Endothelial cell of umbilical vein (primary cell): ENCODE measurements around the gene CNTROB. TPM values are rescaled to one million over a fixed set of nuclear protein-coding genes. Genes with fewer than 3 reads are reported as not detected.

Source experiments
- BruUV-seq: library from RNA; stranded (reverse); fragments of 400-500 nt; replicated peaks from 2 replicates; lab custom pipeline; 2021; lab: Mats Ljungman, UMichigan
- CTCF ChIA-PET: fragments of 300-600, 350-600 bp; sonication (Branson Sonifier 250); formaldehyde crosslinking; loops from one replicate; lab custom pipeline; 2021; ENCODE audit warnings: antibody characterized with exemption, inconsistent platforms; lab: Charles Lee
- POLR2A ChIA-PET: fragments of 300-600, 350-600 bp; sonication (Branson Sonifier 250); formaldehyde crosslinking; loops from one replicate; lab custom pipeline; 2021; ENCODE audit warnings: antibody characterized with exemption, inconsistent platforms; lab: Charles Lee
- DNase-seq: peaks from one replicate; pipeline ENCODE4 v3.0.0-alpha.2; 2011; ENCODE audit warnings: low read depth, low spot score
- FAIRE-seq: peaks from 2 replicates; lab custom pipeline; 2011; peaks lifted over from hg19 to GRCh38; lab: Jason Lieb, UNC
- H2AFZ ChIP-seq: 2 replicates; pipeline ENCODE4 v1.6.0; 2012; ENCODE audit warnings: low read depth, low read length, control low read depth, inconsistent platforms
- H3K27ac ChIP-seq: 2 replicates; pipeline ENCODE4 v1.5.1; 2011; ENCODE audit warnings: low read depth, mild to moderate bottlenecking, control low read depth, low read length, moderate library complexity; ENCODE audit not compliant: insufficient read depth
- H3K27me3 ChIP-seq, 2 experiments: 2 replicates each; pipeline versions ENCODE4 v1.6.0 to v1.6.1; 2011; ENCODE audit warnings: low read length in 2 of 2, mixed read lengths in 1 of 2; ENCODE audit not compliant: control insufficient read depth in 2 of 2, insufficient read depth in 2 of 2
- H3K36me3 ChIP-seq, 2 experiments: 2 replicates in 1 of 2; 3 replicates in 1 of 2; pipeline ENCODE4 v1.5.1; 2011; ENCODE audit warnings: low read length in 2 of 2, mild to moderate bottlenecking in 1 of 2, moderate library complexity in 1 of 2; ENCODE audit not compliant: control insufficient read depth in 2 of 2, insufficient read depth in 2 of 2; ENCODE audit errors: extremely low read depth in 1 of 2
- H3K4me1 ChIP-seq: 3 replicates; pipeline ENCODE4 v1.5.1; 2011; ENCODE audit warnings: mild to moderate bottlenecking, low read length; ENCODE audit not compliant: control insufficient read depth, insufficient read depth; ENCODE audit errors: extremely low read depth
- H3K4me2 ChIP-seq: 2 replicates; pipeline ENCODE4 v1.6.1; 2011; ENCODE audit warnings: low read length, control low read depth, mixed read lengths; ENCODE audit not compliant: insufficient read depth
- H3K4me3 ChIP-seq, 3 experiments: fragments of 200-600 bp in 1 of 3; sonication (generic), shearing (Covaris generic) in 1 of 3; replicated peaks in 1 of 3; 2 replicates each; pipeline ENCODE4 v1.5.1; 2011 to 2016; ENCODE audit warnings: control low read depth in 3 of 3, low read length in 3 of 3, mild to moderate bottlenecking in 2 of 3, inconsistent platforms in 1 of 3, low read depth in 1 of 3, moderate library complexity in 1 of 3; ENCODE audit not compliant: insufficient read depth in 1 of 3
- H3K79me2 ChIP-seq: 2 replicates; pipeline ENCODE4 v1.6.0; 2012; ENCODE audit warnings: low read length, inconsistent platforms; ENCODE audit not compliant: control insufficient read depth, insufficient read depth
- H3K9ac ChIP-seq: replicated peaks from 2 replicates; pipeline ENCODE3; 2011; ENCODE audit warnings: low read length, control low read depth; ENCODE audit not compliant: insufficient read depth; ENCODE audit errors: extremely low read depth
- H3K9me1 ChIP-seq: replicated peaks from 3 replicates; pipeline ENCODE4 v1.6.0; 2011; ENCODE audit warnings: mild to moderate bottlenecking, low read length; ENCODE audit not compliant: control insufficient read depth, insufficient read depth; ENCODE audit errors: extremely low read depth
- H3K9me3 ChIP-seq: replicated peaks from 2 replicates; pipeline ENCODE4 v1.5.1; 2012; ENCODE audit warnings: low read length, inconsistent platforms; ENCODE audit not compliant: control insufficient read depth, insufficient read depth
- H4K20me1 ChIP-seq: replicated peaks from 2 replicates; pipeline ENCODE3; 2011; ENCODE audit warnings: mild to moderate bottlenecking, low read length; ENCODE audit not compliant: control insufficient read depth, insufficient read depth; ENCODE audit errors: extremely low read depth
- EZH2 ChIP-seq: IDR thresholded peaks from 2 replicates; pipeline ENCODE4 v1.6.1; 2012; ENCODE audit warnings: borderline replicate concordance, low read depth, mild to moderate bottlenecking, moderate library complexity, low read length, inconsistent platforms; ENCODE audit not compliant: severe bottlenecking
- FOS ChIP-seq: IDR thresholded peaks from 2 replicates; pipeline ENCODE4 v1.6.1; 2011; ENCODE audit warnings: mild to moderate bottlenecking, low read length, moderate library complexity, borderline replicate concordance; ENCODE audit not compliant: insufficient read depth
- GATA2 ChIP-seq: IDR thresholded peaks from 2 replicates; pipeline ENCODE4 v1.7.0; 2011; ENCODE audit warnings: low read depth, mild to moderate bottlenecking, moderate library complexity, mixed read lengths, low read length; ENCODE audit not compliant: insufficient read length, insufficient read depth
- JUN ChIP-seq: IDR thresholded peaks from 2 replicates; pipeline ENCODE4 v1.6.1; 2011; ENCODE audit warnings: borderline replicate concordance, low read depth; ENCODE audit not compliant: insufficient read length, insufficient read depth
- MAX ChIP-seq: IDR thresholded peaks from 2 replicates; pipeline ENCODE4 v1.6.1; 2011; ENCODE audit not compliant: insufficient read depth, insufficient read length
- MYC ChIP-seq: IDR thresholded peaks from one replicate; pipeline ENCODE4 v1.6.1; 2011; ENCODE audit warnings: mild to moderate bottlenecking, low read depth, low read length
- POLR2A ChIP-seq: IDR thresholded peaks from 2 replicates; pipeline ENCODE4 v1.6.1; 2012; ENCODE audit warnings: low read depth, mild to moderate bottlenecking, control low read depth, low read length
- POLR2AphosphoS5 ChIP-seq: IDR thresholded peaks from 2 replicates; pipeline ENCODE4 v1.6.1; 2012; ENCODE audit warnings: low read depth, mild to moderate bottlenecking, control low read depth, low read length, moderate library complexity; ENCODE audit not compliant: insufficient read depth
- dilution Hi-C: fragments of 300-500 bp; cut with MboI; formaldehyde crosslinking; loops from one replicate; pipeline ENCODE4 v1.15.0; 2019; ENCODE audit warnings: low sequenced_read_pairs; ENCODE audit not compliant: extremely low pct_ligation_motif_present
- intact Hi-C: fragments of 100-400 bp; cut with micrococcal nuclease; formaldehyde crosslinking; loops from one replicate; pipeline ENCODE4 v1.10.0; 2022
- polyA plus RNA-seq, 4 experiments: library from polyadenylated mRNA; depleted of rRNA in 3 of 4; stranded (reverse) in 3 of 4; unstranded in 1 of 4; fragments of >200 nt; gene quantifications; 2 replicates each; pipeline versions ENCODE4 v1.2.1 to v1.2.3, GENCODE V29; 2011 to 2012; ENCODE audit warnings: missing spikeins in 1 of 4
- total RNA-seq: library from RNA; stranded (reverse); gene quantifications from 2 replicates; pipeline ENCODE4 v1.2.3, GENCODE V29; 2021
- TF ChIP-seq, protein P1 (sequence below), 2 donors: IDR thresholded peaks; 1 replicate in 1 of 2; 2 replicates in 1 of 2; pipeline ENCODE4 v1.5.1; 2011; ENCODE audit warnings: low read length in 2 of 2, mild to moderate bottlenecking in 2 of 2, moderate library complexity in 2 of 2, control low read depth in 1 of 2, inconsistent platforms in 1 of 2, low read depth in 1 of 2; ENCODE audit not compliant: insufficient read depth in 1 of 2; ENCODE audit errors: extremely low read depth in 1 of 2

The CNTROB gene
- total and polyA plus RNA-seq, 2 donors (not counting 3 experiments of a cell fraction or from before 2014, with no cell fraction given): 24.9 to 47.2 TPM

DNA sequence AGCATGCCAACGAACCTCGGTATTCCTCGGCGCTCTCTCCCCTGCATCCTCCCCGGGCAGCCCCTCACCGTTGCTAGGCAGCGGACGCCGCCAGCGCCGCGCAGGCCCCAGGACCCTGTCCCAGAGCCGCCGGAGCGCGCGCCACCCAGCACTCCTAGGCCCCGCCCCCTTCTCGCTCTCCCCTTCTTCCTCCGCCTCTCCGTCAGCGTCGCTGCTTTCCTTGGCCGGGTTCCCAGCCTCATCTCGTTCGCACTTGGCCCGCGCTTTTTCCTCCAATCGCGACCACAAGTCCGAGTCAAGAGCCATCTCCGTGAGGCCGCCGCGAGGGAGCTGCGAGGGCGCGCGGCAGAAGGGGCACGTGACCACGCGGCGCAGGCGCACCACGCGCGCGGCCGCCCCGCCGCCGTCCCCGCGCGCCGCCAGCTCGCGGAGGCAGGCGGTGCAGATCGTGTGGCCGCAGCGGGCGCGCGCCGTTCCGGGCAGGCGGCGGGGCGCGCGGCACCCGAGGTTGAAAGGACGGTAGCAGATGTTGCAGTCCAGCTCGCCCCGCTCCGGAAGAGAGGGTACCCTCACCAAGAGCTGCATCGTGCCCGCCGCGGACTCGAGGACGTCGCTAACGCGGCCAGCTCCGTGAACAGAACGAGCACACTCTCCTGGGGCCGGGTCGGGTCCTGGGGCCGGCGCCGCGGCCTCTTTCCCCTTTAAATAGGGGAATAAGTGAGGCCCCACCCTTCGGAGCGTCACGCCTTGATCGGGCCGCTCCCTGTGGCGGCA lies 16.2 kb upstream of the CNTROB start, which contains the start of gene RNF227:
Gene RNF227 (minus strand): TSS at position 679 of the 774 bp plus-strand sequence. CDS start 94 bp downstream, at position 585.
- ChIA-PET CTCF (interaction anchor here (0.7 to 4.0 kb wide), 13 partner anchors 12 to 145 kb away, joined by 3 to 46 read pairs (median 4); no protein-coding TSS in a partner anchor), POLR2A (interaction anchor here (0.6 kb wide), 1 partner anchor 74 kb away, joined by 3 read pairs; no protein-coding TSS in a partner anchor)
- H3K27ac ChIP-seq: peak within 1 kb of the TSS; percentile 19
- no peaks in the 10 kb centered on the region for H4K20me1 ChIP-seq
- H3K79me2 ChIP-seq: no peaks in the 10 kb centered on the region
- no peaks in the 10 kb centered on the region for H3K27me3 ChIP-seq
- no peaks in the 10 kb centered on the region for H3K9me1 ChIP-seq
- peaks cover 16% of the 10 kb centered on the region for H3K4me1 ChIP-seq
- TF ChIP-seq MAX (peak; percentile 95), GATA2 (no peak), POLR2AphosphoS5 (peak; percentile 63)
- H3K36me3 ChIP-seq: peaks cover 4 to 14% of the 10 kb centered on the region in 2 experiments
- H2AFZ ChIP-seq: peak within 1 kb of the TSS; percentile 77
- FAIRE-seq: peak; percentile 92
- no peak within 1 kb of the TSS for H3K9ac ChIP-seq
- H3K4me3 ChIP-seq: peak within 1 kb of the TSS in 2 of 3 experiments; percentile 24 to 44
- no TSS peak for BruUV-seq
- peak within 1 kb of the TSS; percentile 41 for H3K4me2 ChIP-seq
- dilution Hi-C loops: no loop called here
- intact Hi-C loops: loop anchor here (1.0 kb wide), 1 partner anchor 26 kb away; no protein-coding TSS in a partner anchor
- peak; percentile 98 for DNase-seq
- no peaks in the 10 kb centered on the region for H3K9me3 ChIP-seq

- dilution Hi-C loops (no loop called here), intact Hi-C loops (no loop called here)
- Histone ChIP-seq H3K27me3 (no peaks in the 10 kb centered on the region), H3K36me3 (peaks cover 4 to 10% of the 10 kb centered on the region in 2 experiments), H3K79me2 (no peaks in the 10 kb centered on the region), H3K9me3 (no peaks in the 10 kb centered on the region), H3K9me1 (no peaks in the 10 kb centered on the region), H3K4me2 (peak overlapping the region; percentile 13), H3K4me1 (peaks cover 16% of the 10 kb centered on the region), H2AFZ (peak overlapping the region; percentile 77), H3K4me3 (peak overlapping the region in 1 of 3 experiments; percentile 26), H4K20me1 (no peaks in the 10 kb centered on the region), H3K9ac (no peak overlapping the region), H3K27ac (no peak overlapping the region)
- no peak for DNase-seq
- ChIA-PET POLR2A (interaction anchor here (0.6 kb wide), 1 partner anchor 73 kb away, joined by 3 read pairs; no protein-coding TSS in a partner anchor), CTCF (interaction anchor here (0.8 to 4.0 kb wide), 11 partner anchors 17 to 144 kb away, joined by 3 to 46 read pairs (median 4); no protein-coding TSS in a partner anchor)
- no peak for TF ChIP-seq POLR2A
- no peak for TF ChIP-seq GATA2
- TF ChIP-seq, protein P1, sequence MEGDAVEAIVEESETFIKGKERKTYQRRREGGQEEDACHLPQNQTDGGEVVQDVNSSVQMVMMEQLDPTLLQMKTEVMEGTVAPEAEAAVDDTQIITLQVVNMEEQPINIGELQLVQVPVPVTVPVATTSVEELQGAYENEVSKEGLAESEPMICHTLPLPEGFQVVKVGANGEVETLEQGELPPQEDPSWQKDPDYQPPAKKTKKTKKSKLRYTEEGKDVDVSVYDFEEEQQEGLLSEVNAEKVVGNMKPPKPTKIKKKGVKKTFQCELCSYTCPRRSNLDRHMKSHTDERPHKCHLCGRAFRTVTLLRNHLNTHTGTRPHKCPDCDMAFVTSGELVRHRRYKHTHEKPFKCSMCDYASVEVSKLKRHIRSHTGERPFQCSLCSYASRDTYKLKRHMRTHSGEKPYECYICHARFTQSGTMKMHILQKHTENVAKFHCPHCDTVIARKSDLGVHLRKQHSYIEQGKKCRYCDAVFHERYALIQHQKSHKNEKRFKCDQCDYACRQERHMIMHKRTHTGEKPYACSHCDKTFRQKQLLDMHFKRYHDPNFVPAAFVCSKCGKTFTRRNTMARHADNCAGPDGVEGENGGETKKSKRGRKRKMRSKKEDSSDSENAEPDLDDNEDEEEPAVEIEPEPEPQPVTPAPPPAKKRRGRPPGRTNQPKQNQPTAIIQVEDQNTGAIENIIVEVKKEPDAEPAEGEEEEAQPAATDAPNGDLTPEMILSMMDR (IDR thresholded peaks at IDR 0.05; ENCODE audit: extremely low read depth in 1 of 2, insufficient read depth in 1 of 2, low read depth in 1 of 2, low read length in 2 of 2): no peak
- TF ChIP-seq FOS: no peak
- no peak for TF ChIP-seq EZH2
- no peak for TF ChIP-seq MAX
- TF ChIP-seq MYC: no peak
- no peak for TF ChIP-seq POLR2AphosphoS5
- TF ChIP-seq JUN: no peak
- no peak for FAIRE-seq
- BruUV-seq: no TSS peak
Measured at GRCh38 chr17:7916385-7916682, 15.7 kb upstream of the CNTROB start.
